ENCODE results near the gene PARP12. TPM values are rescaled to one million over a fixed set of nuclear protein-coding genes. Genes with fewer than 3 reads are reported as not detected.
A peak's percentile ranks its signal among the peaks of the same experiment; 100 is the strongest.

The PARP12 gene
- total and polyA plus RNA-seq, 9 of the 15 experiments (the other 6 are each of a cell fraction or from before 2014, with no cell fraction given): 4.6 to 40.4 (median 23.5) TPM

DNA sequence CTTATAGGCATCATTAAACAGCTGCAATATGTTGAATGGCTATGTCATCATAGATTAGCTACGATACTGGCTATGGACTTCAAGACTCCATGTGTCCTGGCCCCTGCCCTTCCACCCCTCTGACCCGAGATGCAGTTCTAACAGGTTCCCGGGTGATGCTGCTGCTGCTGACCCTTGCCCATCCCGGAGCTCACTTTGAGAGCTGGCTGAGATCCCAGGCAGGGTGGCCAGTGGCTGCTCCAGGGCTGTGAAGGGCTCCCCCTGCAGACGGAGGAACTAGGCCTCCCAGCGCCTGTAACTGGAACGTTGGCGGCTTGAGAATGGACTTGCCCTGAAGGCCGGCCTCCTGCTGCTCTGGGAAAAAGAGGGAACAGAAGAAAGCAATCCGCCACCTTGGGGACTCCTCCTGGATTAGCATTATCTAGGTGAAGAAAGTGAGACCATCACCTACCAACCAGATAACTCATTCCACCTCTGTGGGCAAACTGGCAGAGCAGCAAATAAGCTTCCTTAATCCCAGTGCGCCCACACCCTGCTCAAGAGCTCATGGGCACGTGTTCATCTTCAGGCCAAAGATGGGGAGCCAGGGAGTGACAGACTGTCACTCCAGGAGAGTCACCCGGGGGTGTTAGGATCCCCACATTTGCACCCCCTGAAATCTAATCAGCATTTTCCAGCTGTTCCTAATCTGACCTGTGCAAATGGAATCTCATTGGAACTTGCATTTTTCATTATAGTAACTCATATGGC, 56.8 kb downstream of the PARP12 start (continued):
- TF ChIP-seq, protein P1, sequence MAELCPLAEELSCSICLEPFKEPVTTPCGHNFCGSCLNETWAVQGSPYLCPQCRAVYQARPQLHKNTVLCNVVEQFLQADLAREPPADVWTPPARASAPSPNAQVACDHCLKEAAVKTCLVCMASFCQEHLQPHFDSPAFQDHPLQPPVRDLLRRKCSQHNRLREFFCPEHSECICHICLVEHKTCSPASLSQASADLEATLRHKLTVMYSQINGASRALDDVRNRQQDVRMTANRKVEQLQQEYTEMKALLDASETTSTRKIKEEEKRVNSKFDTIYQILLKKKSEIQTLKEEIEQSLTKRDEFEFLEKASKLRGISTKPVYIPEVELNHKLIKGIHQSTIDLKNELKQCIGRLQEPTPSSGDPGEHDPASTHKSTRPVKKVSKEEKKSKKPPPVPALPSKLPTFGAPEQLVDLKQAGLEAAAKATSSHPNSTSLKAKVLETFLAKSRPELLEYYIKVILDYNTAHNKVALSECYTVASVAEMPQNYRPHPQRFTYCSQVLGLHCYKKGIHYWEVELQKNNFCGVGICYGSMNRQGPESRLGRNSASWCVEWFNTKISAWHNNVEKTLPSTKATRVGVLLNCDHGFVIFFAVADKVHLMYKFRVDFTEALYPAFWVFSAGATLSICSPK (IDR thresholded peaks at IDR 0.05; ENCODE audit: borderline replicate concordance): no peak
- 0 out of 4 replicates have a peak, but pooled peaks of 1 of the 2 experiments have one; percentile 13 for TF ChIP-seq ETV6 (IDR thresholded peaks at IDR 0.05; ENCODE audit: borderline replicate concordance in 1 of 2, low read depth in 2 of 2, low read length in 1 of 2)
- no peak for TF ChIP-seq ETV6 (CRISPR knock-in tag; IDR thresholded peaks at IDR 0.05; ENCODE audit: borderline replicate concordance)
- TF ChIP-seq ETS2 (tag; IDR thresholded peaks at IDR 0.05; ENCODE audit: borderline replicate concordance, poor library complexity, severe bottlenecking): no peak
- peak; percentile 40 for TF ChIP-seq HMGN3 (IDR thresholded peaks at IDR 0.05; ENCODE audit: borderline replicate concordance, extremely low read depth, insufficient read length, low read depth, low read length)
- no peak; the same call in 1 of the 2 replicates for TF ChIP-seq EP300 (IDR thresholded peaks at IDR 0.05; ENCODE audit: low read length)
- no peak; the same call in 1 of the 2 replicates for TF ChIP-seq ETV1 (tag; conservative IDR thresholded peaks at IDR 0.05; ENCODE audit: low read depth)
- no peak for TF ChIP-seq MCM5 (IDR thresholded peaks at IDR 0.05; ENCODE audit: low read depth)
- TF ChIP-seq ZBTB17 (CRISPR knock-in tag; IDR thresholded peaks at IDR 0.05): no peak
- TF ChIP-seq KDM2B (CRISPR knock-in tag; IDR thresholded peaks at IDR 0.05): no peak
- TF ChIP-seq FOXM1 (IDR thresholded peaks at IDR 0.05; ENCODE audit: low read depth): no peak
- TF ChIP-seq FOXM1 (CRISPR knock-in tag; IDR thresholded peaks at IDR 0.05; ENCODE audit: low read depth): no peak
- no peak for TF ChIP-seq OTX1 (CRISPR knock-in tag; IDR thresholded peaks at IDR 0.05)
- no peak for TF ChIP-seq ZNF695 (CRISPR knock-in tag; IDR thresholded peaks at IDR 0.05)
- TF ChIP-seq RUNX1 (IDR thresholded peaks at IDR 0.05; ENCODE audit: low read depth): no peak
- TF ChIP-seq FOXO4 (CRISPR knock-in tag; IDR thresholded peaks at IDR 0.05): no peak
- TF ChIP-seq HNRNPUL1 (IDR thresholded peaks at IDR 0.05; ENCODE audit: low read length): no peak
- no peak for TF ChIP-seq MCM7 (IDR thresholded peaks at IDR 0.05)
- TF ChIP-seq SAFB2 (IDR thresholded peaks at IDR 0.05; ENCODE audit: borderline replicate concordance, low read depth, low read length, severe bottlenecking): no peak
- no peak; a peak in 1 of 4 replicates for TF ChIP-seq ARNT (IDR thresholded peaks at IDR 0.05)
- no peak for TF ChIP-seq SRSF7 (optimal IDR thresholded peaks at IDR 0.05; ENCODE audit: low read depth, low read length)
- TF ChIP-seq POLR2AphosphoS5 (IDR thresholded peaks at IDR 0.05; ENCODE audit: control insufficient read depth, insufficient read depth, low read depth, low read length): no peak
- TF ChIP-seq ZNF764 (CRISPR knock-in tag; IDR thresholded peaks at IDR 0.05; ENCODE audit: low read depth): no peak
- no peak; the same call in 1 of the 2 replicates for TF ChIP-seq BHLHE40 (IDR thresholded peaks at IDR 0.05; ENCODE audit: low read length)
- TF ChIP-seq NFE2 (IDR thresholded peaks at IDR 0.05; ENCODE audit: low read depth): no peak
- no peak for TF ChIP-seq ZBTB43 (CRISPR knock-in tag; IDR thresholded peaks at IDR 0.05)

Measured in K562 (cell line).